GM12801 (cell line): ENCODE measurements around the gene NEU2.

Source experiments
- CTCF ChIP-seq: IDR thresholded peaks from one replicate; pipeline ENCODE4 v1.5.1; 2011; ENCODE audit warnings: control low read depth; ENCODE audit not compliant: insufficient read length; ENCODE audit errors: extremely low read depth

Gene NEU2

GRCh38 chr2:233061591-233062450, 29.3 kb downstream of the NEU2 start:
- TF ChIP-seq CTCF: no peak

DNA sequence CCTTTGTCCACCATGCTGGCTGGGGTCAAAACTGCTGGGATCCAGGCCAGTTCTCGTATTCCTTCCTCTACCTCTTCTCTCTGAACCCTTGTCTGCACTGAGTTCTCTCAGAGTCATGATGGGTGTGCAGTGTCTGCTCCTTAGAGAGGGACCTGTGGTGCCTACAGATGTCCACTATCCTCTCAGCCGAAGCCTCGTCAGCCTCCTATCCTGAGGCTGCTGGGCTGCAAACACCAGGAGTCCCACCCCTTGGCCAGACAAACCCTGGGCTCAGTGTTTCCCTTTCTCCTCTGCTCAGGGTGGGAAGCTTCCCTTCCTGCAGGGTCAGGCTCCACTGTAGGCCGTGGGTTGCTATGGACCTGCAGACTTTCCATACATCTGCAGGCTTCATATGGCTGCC, 30.0 kb downstream of the NEU2 start:
- no peak for TF ChIP-seq CTCF

- TF ChIP-seq CTCF: no peak
Observed at GRCh38 chr2:233062946-233063268, 30.4 kb downstream of the NEU2 start.

- TF ChIP-seq CTCF: no peak
Observed at GRCh38 chr2:233063269-233063975, 30.9 kb downstream of the NEU2 start.

DNA sequence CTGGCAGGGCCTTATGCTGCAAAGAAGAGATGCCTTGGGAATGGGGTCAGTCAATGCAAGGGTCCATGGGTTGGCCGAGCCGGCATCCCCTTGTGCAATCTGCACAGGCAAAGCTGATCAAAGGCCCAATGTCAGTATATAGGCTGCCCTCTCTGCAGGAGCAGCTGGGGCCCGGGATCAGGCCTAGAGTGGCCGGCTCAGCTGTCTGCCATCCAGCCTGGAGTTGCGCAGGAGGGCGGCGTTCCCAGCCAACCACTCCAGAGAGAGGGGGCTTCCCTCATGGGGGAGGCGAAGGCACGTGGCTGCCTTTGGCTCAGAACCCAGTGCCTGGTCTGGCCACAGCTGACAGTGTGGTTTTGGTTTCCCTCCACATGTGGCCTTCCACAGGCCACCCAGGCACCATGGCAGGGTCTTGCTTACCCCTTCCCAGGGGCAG, 31.5 kb downstream of the NEU2 start:
- TF ChIP-seq CTCF: no peak

- no peak for TF ChIP-seq CTCF
Observed at GRCh38 chr2:233064530-233065199, 32.2 kb downstream of the NEU2 start.

GRCh38 chr2:233065954-233066470, 33.5 kb downstream of the NEU2 start:
- TF ChIP-seq CTCF: no peak
